GM21360 (cell line): ENCODE measurements around the gene CCP110.

Experiments
- ATAC-seq: cut with Tn5 transposase; IDR thresholded peaks from one replicate; pipeline ENCODE4 v1.9.1; 2021; ENCODE audit warnings: mild to moderate bottlenecking, moderate library complexity; ENCODE audit not compliant: unreplicated experiment

CCP110 gene

DNA sequence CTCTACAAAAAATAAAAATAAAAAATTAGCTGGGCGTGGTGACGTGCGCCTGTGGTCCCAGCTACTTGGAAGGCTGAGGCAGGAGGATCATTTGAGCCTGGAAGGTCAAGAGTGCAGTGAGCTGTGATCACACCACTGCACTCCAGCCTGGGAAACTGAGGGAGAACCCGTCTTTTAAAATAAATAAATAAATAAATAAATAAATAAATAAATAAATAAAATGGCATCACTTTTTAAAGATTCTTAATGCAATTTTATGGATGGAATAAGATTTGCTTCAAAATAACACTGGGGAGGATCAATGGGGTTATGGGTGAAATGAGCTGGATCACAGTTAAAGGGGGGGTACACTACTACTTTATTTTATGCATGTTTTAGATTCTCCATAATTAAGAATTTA is 16.8 kb upstream of the CCP110 start:
- no peak for ATAC-seq

DNA sequence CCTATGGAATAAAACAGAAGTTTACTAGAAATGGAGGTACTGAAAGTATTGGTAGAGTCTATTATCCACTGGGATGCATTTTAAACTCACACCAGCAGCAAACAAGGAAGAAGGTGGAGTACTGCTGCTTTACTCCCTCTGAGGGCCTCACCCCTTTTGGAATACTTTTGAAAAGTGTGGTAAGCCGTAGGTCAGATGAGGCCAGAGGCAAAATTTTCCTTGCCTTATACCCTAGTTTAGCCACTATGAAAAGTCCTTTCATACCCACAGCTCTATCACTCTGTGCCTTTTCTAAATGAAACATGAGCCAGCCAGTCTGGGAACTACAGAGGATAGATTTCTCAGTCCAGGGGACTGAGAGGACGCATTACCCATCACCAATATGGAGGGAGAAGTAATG is 15.9 kb upstream of the CCP110 start:
- no peak for ATAC-seq

DNA sequence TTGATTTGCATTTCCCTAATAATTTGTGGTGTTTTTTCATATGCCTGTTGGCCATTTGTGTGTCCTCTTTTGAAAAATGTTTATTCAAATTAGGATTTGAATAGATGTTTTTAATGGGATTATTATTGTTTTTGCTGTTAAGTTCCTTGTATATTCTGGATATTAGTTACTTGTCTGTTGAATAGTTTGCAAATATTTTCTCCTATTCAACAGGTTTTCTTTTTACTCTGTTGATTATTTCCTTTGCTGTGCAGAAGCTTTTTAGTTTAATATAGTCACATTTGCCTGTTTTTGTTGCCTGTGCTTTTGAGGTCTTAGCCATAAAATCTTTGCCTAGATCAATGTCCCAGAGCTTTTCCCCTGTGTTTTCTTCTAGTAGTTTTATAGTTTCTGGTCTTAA is 11.4 kb upstream of the CCP110 start:
- no peak for ATAC-seq

DNA sequence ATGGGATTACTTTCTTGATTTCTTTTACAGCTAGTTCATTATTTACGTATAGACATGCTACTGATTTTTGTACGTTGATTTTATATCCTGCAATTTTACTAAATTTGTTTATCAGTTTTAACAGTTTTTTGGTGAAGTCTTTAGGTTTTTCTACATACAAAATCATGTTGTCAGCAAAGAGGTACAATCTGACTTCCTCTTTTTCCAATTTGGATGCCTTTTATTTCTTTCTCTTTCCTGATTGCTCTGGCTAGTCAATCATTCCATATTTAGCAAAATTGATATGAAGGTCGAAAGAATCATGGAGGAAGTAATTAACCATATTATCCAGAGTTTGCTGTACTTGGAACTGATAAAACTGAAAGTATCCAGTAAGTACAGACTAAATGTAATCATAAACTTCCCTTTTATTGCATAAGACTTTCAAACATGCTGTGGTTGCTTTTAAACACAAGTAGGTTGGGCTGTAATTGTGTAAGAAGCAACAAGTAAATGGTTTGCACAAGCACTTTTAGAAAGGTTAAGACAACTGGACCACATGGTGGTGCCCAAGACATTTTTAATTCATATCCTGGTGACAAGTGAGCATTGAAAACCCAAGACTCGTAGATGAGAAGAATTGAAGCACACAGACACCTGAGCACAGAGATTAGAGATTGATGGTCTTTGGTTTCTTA is 10.2 kb upstream of the CCP110 start:
- no peak for ATAC-seq

DNA sequence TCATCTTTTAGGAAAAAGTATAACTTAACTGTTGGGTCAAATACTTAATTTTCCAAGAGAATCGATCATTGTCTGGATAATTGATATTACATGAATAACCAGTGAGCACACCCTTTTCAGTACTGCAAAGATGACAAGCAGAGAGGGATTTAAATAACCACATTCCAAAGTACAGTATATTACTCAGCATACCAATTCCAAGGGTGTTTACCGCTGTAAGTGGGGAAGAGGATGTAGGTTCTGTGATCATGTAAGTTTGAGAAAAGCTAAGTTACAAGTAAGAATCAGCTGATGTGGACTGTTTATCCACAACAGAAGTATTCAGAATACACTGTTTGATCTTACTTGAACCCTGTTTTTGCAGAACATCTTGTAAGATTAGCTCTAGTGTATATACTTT is 8.0 kb upstream of the CCP110 start:
- ATAC-seq = no peak

DNA sequence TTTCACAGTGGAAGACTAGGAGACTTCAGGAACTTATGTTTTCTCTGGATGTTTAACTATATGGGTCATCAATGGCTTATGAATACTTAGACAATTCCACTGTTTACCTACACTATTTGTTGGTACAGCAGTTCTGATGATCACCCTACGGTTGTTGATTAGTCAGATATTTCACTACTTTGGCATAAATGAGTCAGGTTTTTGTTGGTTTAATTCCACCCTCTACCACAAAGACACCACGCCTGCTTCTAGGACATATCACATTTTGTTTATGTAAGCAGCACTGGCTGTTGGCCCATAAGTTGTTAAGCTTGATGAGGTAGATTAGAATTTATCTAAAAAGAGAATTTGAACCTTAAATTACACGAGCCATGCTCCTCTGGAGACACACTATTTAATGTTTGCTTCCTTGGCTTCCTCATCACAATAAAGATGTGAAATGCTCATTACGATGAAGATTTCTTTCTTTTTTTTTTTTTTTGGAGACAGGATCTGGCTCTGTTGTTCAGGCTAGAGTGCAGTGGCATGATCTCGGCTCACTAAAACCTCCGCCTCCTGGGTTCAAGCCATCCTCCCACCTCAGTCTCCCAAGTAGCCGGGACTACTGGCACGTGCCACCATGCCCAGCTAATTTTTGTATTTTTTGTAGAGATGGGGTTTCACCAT is 6.2 kb upstream of the CCP110 start:
- ATAC-seq = no peak

DNA sequence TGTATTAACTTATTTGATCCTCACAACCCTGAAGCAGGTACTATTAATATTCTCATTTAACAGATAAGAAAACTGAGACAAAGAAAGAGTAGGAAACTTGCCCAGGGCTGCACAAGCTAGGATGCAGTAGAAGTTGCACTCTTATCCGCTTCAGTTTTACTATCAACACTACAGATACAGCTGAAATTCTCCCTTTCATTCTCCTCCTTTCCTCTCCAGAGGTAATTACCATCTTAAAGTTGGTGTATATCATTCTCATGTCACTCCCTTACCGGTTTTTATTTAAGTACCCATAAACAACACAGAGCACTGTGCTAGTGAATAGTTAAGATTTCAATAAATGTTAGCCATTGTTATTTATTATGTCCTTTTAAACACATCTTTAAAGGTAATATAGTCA is 5.4 kb upstream of the CCP110 start:
- ATAC-seq = no peak

DNA sequence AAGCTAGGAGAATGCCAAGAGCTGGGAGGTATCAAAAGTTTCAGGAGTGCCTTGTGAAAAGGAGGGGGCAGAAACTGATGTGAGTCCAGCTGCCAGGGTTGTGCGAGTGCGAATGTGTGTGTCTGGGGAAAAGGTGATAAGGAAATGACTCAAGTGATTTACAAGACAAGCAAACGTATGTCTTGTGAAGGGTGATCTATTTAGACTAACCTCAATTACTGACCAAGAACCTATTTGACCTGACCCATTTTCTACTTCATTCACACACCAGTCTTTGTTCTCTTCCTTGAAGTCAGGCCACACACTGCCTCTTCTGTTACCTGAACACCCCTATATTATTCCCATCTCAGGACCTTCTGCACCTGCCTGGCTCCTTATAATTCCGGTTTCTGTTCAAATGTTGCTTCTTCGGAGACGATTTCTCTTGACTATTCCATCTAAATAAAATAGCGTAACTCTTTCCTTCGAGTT is 2.8 kb upstream of the CCP110 start:
- no peak for ATAC-seq

DNA sequence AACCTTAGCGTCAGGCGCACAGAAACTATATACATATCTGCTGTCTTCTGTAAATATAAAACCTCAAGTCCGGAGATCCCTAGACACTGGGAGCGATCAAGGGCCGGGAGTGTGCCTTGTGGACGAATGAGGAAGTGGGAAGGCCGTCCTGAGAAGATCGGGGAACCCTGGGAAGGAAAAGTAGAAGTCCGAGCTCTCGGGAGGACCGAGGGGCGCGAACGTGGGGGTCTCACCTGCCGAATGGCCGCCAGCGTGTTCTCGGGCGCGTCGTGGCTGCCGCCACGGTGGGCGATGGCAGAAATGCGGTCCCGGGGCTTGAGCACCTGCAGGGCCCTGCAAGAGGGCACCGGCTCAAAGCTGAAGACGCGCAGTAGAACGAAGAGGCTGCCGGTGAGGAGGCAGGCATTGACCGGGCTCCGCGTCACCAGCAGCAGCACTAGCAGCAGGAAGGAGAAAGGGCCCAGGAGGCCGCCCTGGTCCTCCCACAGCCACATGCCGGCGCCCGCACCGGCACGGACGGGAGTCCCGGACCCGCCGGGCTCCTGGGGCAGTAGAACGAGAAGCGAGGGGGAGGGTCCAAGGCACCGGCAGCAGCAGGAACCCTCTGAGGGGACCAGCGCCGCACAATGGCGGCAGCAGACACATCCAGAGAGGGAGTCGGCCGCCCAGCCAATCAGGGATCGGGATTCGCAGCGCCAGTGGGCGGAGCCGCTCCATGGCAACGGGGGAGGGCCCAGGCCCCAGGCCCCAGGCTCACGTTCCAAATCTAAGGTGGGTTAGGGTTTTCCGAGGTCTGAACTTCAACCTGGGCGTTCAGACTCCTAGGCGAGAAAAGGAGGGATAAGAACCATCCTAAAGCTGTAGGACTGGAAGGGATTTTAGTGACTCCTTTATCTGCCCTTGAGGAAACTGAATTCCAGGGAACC is 2.0 kb upstream of the CCP110 start, which contains the start of gene GDE1:
TSS of gene GDE1 (minus strand) at position 628 of the 926 bp plus-strand sequence. CDS start at position 494, 134 bp downstream.
- peak; percentile 65 for ATAC-seq

DNA sequence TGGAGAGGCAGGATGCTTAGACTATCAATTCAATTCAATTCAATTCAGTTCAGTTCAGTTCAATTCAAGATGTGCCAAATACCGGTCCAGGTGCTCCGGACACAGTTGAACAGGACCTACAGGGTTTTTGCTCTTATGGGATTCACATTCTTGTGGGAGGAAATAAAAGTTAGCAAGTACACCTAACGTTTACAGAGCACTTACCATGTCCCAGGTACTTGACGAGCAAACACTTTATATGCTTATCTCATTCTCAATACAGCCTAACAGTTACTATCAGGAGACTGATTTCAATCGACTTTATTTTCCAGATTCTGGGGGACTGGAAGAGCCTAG is 1.4 kb upstream of the CCP110 start:
- no peak for ATAC-seq

DNA sequence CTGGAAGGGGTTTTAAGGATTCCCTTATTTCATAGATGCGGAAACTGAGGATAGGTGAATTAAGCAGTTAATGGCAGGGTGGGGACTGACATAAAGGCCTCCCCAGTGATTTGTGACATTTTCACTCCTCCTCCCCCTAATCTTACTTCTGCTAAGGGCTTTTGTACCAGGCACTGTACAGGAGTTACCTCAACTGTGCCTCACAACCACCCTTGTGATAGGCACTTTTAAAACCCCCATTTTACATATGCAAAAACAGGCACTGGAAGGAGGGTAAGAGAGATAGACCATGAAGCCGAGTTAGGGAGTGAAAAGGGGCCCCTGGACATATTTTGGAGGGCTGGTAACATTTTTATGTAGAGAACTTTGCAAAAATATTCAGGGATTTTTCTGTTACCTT is 982 bp upstream of the CCP110 start:
- no peak for ATAC-seq

DNA sequence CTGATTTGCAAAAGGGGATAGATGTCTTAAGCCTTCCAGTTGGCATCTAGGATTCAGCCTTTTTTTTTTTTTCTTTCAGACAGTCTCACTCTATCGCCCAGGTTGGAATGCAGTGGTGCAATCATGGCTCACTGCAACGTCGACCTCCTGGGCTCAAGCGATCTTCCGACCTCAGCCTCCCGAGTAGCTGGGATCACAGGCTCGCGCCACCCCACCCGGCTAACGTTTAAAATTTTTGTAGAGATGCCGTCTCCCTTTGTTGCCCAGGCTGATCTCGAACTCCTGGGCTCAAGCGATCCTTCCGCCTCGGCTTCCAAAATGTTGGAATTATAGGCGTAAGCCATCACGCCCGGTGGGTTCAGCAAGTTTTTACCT is 571 bp upstream of the CCP110 start:
- ATAC-seq = no peak

DNA sequence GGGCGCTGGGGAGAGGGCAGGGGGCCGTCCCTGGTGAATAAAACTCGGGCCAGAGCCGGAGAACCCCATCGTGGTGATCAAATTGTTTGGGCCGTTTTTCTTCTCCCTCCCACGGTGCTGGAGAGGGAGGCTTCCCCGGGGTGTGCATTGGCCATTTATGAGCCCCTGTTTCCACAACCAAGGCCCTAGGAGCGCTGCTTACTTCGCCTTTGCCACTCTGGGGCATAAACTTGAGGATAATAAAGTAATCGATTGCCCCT is 544 bp downstream of the CCP110 start:
- no peak for ATAC-seq

DNA sequence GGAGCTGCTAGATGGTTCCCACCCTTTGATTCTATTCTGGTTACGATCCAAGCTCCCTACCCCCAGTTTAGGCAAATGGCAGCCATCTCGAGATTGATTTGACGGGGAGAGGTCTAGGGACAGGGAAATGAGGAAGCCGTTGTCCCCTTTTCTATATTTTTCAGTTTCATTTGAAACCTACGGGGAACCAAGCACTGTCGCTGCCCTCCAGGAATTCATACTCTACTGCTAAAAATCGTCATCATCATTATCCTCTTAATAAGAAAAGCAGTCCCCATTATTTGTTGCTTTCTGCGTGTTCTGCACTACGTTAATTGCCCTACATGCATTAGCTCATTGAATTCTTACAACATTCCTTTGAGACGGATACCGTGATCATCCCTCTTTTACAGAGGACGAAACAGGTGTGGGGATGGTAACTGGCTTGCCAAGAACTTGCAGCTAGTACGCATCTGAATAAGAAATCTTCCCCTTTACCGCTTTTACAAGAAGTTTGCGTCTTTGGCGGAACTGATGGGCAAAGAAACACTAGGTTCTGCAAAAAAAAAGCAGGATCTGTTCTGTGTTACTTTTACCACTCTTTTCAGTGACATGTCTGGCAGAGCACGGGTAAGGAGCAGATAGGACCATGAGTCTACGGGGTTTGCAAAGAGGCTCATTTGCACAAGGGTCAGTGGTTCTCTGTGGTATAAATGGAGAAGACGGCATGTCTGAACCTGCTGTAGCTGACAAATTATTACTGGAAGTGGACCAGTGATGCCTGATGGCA is 1.1 kb downstream of the CCP110 start:
- no peak for ATAC-seq

DNA sequence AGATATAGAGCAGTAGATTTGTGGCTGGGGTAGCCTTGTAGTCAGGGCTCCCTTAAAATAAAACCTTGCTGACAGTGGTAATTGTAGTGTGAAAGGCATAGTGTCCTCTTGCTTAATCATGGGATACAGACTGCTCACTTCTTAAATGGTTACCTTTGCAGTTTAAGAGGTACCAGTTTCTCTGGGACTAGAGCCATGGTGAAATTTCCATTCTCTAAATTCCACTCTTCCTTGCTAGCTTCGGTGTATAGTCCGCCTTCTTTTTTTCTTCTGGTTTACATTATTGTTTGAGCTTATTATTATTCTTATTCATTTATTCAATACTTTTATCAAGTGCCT is 1.6 kb downstream of the CCP110 start:
- ATAC-seq = no peak

DNA sequence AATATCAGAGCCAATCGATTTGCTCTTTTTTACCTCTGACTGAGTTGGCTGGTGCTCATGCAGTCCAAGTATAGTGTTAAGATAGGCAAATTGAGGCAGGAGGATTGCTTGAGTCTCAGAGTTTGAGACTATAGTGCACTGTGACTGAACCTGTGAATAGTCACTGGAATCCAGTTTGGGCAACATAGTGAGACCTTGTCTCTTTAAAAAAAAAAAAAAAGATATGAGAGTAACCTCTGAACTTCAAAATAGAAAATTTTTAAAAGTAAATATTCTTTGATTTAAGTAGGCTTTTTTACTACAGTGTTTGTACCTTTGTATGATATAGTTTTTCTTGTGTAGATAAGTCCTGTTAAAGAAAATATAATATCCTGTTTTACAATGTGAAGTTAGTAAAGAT is 3.4 kb downstream of the CCP110 start:
- no peak for ATAC-seq

DNA sequence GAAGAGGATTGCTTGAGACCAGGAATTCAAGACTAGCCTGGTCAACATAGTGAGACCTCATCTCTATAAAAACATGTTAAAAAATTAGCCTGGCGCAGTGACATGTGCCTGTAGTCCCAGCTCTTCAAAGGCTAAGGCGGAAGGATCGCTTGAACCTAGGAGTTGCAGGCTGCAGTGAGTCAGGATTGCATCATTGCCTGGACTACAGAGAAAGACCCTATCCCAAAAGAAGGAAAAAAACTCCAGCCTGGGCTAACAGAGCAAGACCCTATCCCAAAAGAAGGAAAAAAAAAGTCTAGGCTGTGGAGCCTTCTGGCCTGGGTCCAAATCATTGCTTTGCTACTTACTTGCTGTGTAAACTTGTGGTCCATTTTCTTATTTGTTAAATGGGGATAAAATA is 4.9 kb downstream of the CCP110 start:
- no peak for ATAC-seq

DNA sequence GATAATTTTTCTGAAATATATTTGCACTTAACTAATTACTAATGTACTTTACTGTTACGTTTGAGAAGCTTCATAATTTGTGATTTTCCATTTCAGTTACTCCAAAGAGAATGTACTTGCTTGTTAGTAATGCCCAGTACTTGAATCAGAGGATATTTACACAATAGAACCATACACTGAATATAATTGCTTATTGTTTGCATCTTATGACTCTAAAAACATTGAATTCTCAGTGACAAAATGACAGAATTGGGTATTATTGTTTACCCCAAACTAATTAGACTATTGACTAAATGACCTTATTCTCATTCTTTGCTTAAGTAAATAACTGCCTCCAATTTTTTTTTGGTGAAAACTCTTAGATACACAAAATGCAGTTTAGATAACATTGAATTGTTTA is 8.9 kb downstream of the CCP110 start:
- no peak for ATAC-seq

DNA sequence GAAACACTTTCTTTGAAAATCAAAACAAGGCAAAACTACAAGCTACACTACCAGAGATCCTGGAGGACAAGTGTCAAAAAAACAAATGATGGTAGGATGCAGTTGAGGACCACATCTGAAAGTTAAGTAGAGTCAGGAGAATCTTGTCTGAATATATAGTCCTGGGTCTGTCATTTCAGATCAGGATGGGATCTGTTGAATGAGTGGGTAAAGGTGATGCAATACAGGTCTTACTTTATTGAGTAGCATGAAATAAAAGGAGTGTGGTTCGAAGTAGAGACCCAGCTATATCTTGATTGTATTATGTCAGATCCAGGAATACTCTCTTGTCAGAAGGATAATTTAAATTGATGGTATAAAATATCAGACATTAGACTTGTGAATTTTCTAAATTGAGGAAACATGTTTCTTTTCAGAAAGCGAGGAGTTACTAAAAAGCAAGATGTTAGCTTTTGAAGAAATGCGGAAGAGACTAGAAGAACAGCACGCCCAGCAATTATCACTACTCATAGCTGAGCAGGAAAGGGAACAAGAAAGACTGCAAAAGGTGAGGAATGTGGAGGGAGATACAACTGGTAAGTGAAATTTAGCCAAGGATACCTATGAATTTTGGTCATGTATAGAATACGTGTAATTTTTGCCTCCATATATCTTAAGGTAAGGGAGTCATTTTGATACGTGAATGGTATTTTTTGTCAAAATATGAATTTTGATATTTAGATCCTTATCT is 16.7 kb downstream of the CCP110 start:
- no peak for ATAC-seq

DNA sequence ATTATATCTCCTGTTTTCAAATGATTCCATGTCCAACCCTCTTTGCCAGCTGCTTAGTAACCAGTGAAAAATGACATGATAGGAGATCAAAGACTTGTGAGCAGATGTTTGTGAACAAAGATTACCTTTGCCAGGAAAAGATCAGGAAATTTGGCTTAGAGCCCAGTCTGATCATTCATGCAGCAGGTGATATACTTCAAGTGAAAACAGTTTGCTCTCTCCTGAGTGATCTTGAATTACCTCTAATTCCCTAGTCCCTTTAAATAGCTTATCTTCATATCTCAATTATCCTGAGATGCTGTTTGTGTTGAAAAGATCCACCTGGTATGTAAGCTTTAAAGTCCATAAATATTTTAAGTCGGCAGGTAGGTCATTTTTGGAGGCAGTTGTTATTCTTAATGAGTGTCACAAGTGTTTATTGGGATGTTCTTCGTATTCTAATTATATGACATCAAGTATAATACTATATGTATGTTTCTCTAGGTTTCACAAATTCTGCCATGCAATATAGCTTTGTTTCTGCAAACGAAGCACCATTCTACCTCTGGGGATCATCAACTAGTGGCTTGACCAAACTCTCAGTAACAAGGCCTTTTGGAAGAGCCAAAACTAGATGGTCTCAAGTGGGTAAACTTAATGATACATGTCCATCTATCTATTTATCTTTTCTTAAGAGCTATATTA is 18.5 kb downstream of the CCP110 start:
- ATAC-seq = no peak
